ENCODE measurements around the gene ARL5C. TPM values are rescaled to one million over a fixed set of nuclear protein-coding genes. Genes with fewer than 3 reads are reported as not detected.
A peak's percentile ranks its signal among the peaks of the same experiment; 100 is the strongest.

Gene ARL5C
- total RNA-seq, 1 experiment from 2014 or later, result not detected

DNA sequence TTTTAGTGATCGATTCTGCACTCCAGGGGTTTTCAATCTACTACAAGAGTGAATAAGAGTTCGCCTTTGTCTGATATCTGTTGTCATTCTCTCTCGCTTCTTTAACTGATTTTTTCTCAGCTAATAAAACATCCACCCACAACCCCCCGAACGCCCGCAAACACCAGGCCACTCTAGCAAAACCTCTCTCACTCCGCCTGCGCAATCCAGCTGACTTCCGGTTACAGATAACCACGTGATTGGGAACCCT lies 33.8 kb upstream of the ARL5C start:
- CTCF ChIA-PET, result interaction anchor here (0.7 to 1.1 kb wide), 4 partner anchors 25 to 531 kb away, joined by 4 to 10 read pairs (median 5); no protein-coding TSS in a partner anchor
- Histone ChIP-seq H3K4me3 (peak overlapping the region; percentile 76), H3K4me2 (peak overlapping the region; percentile 99), H3K27ac (peak overlapping the region; percentile 98), H4K20me1 (ENCODE audit: insufficient read depth) (peaks cover 37% of the 10 kb centered on the region), H3K27me3 (ENCODE audit: insufficient read depth, low read depth) (no peaks in the 10 kb centered on the region), H3K9me2 (ENCODE audit: insufficient read depth) (no peaks in the 10 kb centered on the region), H3K4me1 (replicated peaks; ENCODE audit: insufficient read depth) (peaks cover 37% of the 10 kb centered on the region), H3F3A (ENCODE audit: insufficient read depth, low read depth) (peaks cover 63% of the 10 kb centered on the region), H2AFZ (peak overlapping the region; percentile 86), H3K79me2 (ENCODE audit: low read depth) (peaks cover 47% of the 10 kb centered on the region), H3K9me3 (ENCODE audit: insufficient read depth, low read depth) (no peaks in the 10 kb centered on the region), H3K36me3 (ENCODE audit: low read depth) (peaks cover 35% of the 10 kb centered on the region)
- intact Hi-C loops (cut with micrococcal nuclease; ENCODE audit: unreplicated experiment), result no loop called here
- POLR2A ChIA-PET (ENCODE audit: unreplicated experiment), result interaction anchor here (0.6 to 1.0 kb wide), 17 partner anchors 9 to 903 kb away, joined by 3 to 22 read pairs (median 7); partner anchors contain the start of genes FBXL20, MED1 and PSMD3
- peak; percentile 74 to 86 for DNase-seq
- BruUV-seq (replicated peaks), result no TSS peak
- no peak for TF ChIP-seq EZH2 (IDR thresholded peaks at IDR 0.05; ENCODE audit: low read depth)
- TF ChIP-seq, protein P1, sequence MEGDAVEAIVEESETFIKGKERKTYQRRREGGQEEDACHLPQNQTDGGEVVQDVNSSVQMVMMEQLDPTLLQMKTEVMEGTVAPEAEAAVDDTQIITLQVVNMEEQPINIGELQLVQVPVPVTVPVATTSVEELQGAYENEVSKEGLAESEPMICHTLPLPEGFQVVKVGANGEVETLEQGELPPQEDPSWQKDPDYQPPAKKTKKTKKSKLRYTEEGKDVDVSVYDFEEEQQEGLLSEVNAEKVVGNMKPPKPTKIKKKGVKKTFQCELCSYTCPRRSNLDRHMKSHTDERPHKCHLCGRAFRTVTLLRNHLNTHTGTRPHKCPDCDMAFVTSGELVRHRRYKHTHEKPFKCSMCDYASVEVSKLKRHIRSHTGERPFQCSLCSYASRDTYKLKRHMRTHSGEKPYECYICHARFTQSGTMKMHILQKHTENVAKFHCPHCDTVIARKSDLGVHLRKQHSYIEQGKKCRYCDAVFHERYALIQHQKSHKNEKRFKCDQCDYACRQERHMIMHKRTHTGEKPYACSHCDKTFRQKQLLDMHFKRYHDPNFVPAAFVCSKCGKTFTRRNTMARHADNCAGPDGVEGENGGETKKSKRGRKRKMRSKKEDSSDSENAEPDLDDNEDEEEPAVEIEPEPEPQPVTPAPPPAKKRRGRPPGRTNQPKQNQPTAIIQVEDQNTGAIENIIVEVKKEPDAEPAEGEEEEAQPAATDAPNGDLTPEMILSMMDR (conservative IDR thresholded peaks at IDR 0.05), result no peak

DNA sequence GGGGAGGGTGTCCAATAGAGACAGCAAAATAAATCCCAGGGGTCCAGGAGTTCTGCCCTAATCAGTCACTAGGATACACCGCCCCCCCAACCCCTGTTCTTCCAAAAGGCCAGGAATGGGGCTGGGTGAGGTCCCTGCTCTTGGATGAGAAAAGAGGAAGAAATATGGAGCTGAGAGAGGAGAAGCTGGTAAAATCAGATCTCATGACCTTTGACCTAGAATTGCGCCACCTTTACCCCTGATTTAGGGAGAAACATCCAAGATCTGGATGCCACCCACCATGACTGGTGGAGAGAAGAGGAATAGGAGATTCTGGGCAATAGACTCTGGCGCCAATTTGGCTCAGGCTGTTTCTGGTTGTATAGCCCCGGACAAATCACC lies 32.2 kb upstream of the ARL5C start:
- Histone ChIP-seq H3K79me2 (ENCODE audit: low read depth) (peaks cover 43% of the 10 kb centered on the region), H2AFZ (no peak overlapping the region)

DNA sequence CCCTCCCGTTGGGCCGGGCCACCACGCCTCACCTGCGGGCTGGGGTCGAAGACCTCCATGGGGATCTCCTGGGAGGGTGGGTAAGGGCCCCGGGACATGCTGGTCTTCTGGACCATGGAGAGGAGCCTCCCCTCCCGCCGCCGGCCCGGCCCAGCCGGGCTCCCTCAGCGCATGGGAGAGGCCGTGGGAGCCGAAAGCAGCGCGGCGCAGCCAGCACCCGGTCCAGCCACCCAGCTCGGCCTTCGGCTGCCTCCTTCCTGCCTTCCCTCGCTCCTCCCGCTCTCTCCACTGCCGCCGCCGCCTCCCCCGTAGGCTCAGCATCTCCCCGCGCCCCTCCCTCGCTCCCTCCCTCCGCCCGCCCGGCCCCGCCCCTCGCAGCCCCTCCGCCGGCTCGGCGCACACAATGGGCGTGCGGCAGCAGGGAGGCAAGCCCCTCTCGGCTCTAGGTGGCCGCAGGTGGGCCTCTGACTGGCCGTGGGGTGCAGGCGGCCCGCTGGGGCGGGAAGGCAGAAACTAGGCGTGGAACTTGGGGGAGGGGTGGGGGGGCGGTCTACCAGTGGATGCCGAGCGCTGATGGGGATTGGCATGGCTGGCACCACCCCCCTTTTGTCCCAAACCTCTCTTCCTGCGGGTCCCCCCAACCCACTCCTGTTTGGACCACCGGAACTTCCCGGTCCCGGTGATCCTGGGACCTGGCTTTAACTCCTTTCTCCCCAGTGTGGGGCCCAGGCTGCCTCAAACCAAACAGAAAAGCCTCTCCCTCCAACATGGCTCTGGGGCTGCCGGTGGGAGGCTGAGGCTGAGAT lies 31.6 kb upstream of the ARL5C start, which contains the start of gene CACNB1:
Gene CACNB1, minus strand, starts transcription at position 290 of the 806 bp plus-strand sequence. Its CDS starts 174 bp downstream, at position 116.
- ChIA-PET POLR2A (ENCODE audit: unreplicated experiment) (interaction anchor here (0.7 kb wide), 1 partner anchor 343 kb away, joined by 4 read pairs; no protein-coding TSS in a partner anchor), CTCF (interaction anchor here (0.6 to 0.7 kb wide), 2 partner anchors 35 to 153 kb away, joined by 4 to 6 read pairs; no protein-coding TSS in a partner anchor)
- Histone ChIP-seq H3K9me2 (ENCODE audit: insufficient read depth) (no peaks in the 10 kb centered on the region), H3K27me3 (ENCODE audit: insufficient read depth, low read depth) (no peaks in the 10 kb centered on the region), H3K4me1 (replicated peaks; ENCODE audit: insufficient read depth) (peaks cover 33% of the 10 kb centered on the region), H3K9me3 (ENCODE audit: insufficient read depth, low read depth) (no peaks in the 10 kb centered on the region), H2AFZ (peak within 1 kb of the TSS; percentile 91), H3K4me3 (peak within 1 kb of the TSS; percentile 92), H3K36me3 (ENCODE audit: low read depth) (peaks cover 21% of the 10 kb centered on the region), H3K79me2 (ENCODE audit: low read depth) (peaks cover 41% of the 10 kb centered on the region), H3F3A (ENCODE audit: insufficient read depth, low read depth) (peaks cover 46% of the 10 kb centered on the region), H4K20me1 (ENCODE audit: insufficient read depth) (peaks cover 15% of the 10 kb centered on the region), H3K4me2 (peak within 1 kb of the TSS; percentile 90), H3K27ac (no peak within 1 kb of the TSS)
- intact Hi-C loops (cut with micrococcal nuclease; ENCODE audit: unreplicated experiment), result no loop called here
- BruUV-seq (replicated peaks), result no TSS peak
- TF ChIP-seq, protein P1 (conservative IDR thresholded peaks at IDR 0.05), result no peak
- no peak for TF ChIP-seq EZH2 (IDR thresholded peaks at IDR 0.05; ENCODE audit: low read depth)
- DNase-seq, result peak; percentile 53 to 78

More for the DNA sequence above, 32.2 kb upstream of the ARL5C start:
- no TSS peak for BruUV-seq (replicated peaks)
- H3F3A ChIP-seq (ENCODE audit: insufficient read depth, low read depth), result peaks cover 52% of the 10 kb centered on the region
- intact Hi-C loops (cut with micrococcal nuclease; ENCODE audit: unreplicated experiment), result no loop called here
- no peaks in the 10 kb centered on the region for H3K27me3 ChIP-seq (ENCODE audit: insufficient read depth, low read depth)
- DNase-seq, result no peak
- peaks cover 26% of the 10 kb centered on the region for H3K36me3 ChIP-seq (ENCODE audit: low read depth)
- H3K27ac ChIP-seq, result no peak overlapping the region
- H3K4me2 ChIP-seq, result peak overlapping the region; percentile 90
- no peaks in the 10 kb centered on the region for H3K9me3 ChIP-seq (ENCODE audit: insufficient read depth, low read depth)
- H3K4me1 ChIP-seq (replicated peaks; ENCODE audit: insufficient read depth), result peaks cover 37% of the 10 kb centered on the region
- TF ChIP-seq, protein P1 (conservative IDR thresholded peaks at IDR 0.05), result no peak
- no peak for TF ChIP-seq EZH2 (IDR thresholded peaks at IDR 0.05; ENCODE audit: low read depth)
- ChIA-PET POLR2A (ENCODE audit: unreplicated experiment) (interaction anchor here (0.7 kb wide), 1 partner anchor 344 kb away, joined by 4 read pairs; no protein-coding TSS in a partner anchor), CTCF (no interaction called here)
- H4K20me1 ChIP-seq (ENCODE audit: insufficient read depth), result peaks cover 21% of the 10 kb centered on the region
- peak overlapping the region; percentile 92; the same call in 1 of the 2 replicates for H3K4me3 ChIP-seq
- no peaks in the 10 kb centered on the region for H3K9me2 ChIP-seq (ENCODE audit: insufficient read depth)

Measured in PC-9 (cell line).